Measurements from ENCODE around the gene MED16. TPM values are rescaled to one million over a fixed set of nuclear protein-coding genes. Genes with fewer than 3 reads are reported as not detected.
A peak's percentile ranks its signal among the peaks of the same experiment; 100 is the strongest.

Gene MED16
- total RNA-seq, 1 experiment from 2014 or later, result 83.1 TPM

DNA sequence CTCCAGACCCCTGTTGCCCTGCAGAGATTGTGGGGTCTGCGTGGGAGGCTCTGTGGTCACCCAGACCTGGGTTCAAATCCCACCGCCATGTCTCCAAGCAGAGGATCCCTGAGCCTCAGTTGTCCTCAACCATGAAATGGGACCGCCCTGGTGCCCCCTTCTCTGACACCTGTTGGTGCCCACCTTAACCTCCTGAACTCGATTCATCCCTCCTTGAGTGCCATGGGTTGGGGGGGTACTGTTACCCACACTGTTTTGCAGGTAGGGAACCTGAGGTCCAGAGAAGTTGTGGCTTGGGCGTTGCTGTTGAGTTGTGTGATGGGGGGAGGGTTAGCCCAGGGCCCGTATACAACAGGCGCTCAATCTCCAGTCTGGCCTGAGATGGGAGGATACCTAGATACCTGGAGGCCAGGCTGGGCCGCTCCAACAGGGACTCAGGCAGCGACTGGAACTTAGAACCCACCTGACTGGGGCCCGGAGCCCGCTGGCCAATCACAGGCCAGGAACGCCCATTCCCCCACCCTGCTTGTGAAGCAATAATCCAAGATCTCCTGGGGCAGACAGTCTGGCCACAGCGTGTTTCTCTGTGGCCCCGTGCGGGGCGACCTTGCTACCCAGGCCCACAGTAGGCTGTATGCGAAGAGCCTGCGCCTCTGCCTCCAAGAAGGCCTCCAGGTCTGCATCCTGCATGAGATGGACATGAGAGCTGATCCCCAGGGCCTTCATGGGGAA is 35.6 kb upstream of the MED16 start:
- H3K27ac Mint-ChIP-seq, result 0 out of 7 replicates have a peak overlapping the region, but pooled peaks of 1 of the 3 experiments have one; percentile 55

More for the DNA sequence above, 35.6 kb upstream of the MED16 start:
- Histone ChIP-seq H3K18ac (ENCODE audit: insufficient read length, low read depth, low read length) (no peak overlapping the region), H2BK15ac (ENCODE audit: low read depth, low read length) (no peak overlapping the region), H3K79me1 (ENCODE audit: insufficient read depth, low read depth, low read length, poor library complexity, severe bottlenecking) (no peaks in the 10 kb centered on the region), H3K23ac (ENCODE audit: insufficient read length, low read depth, low read length) (no peak overlapping the region), H4K91ac (ENCODE audit: insufficient read length, low read depth, low read length) (no peak overlapping the region), H3K14ac (ENCODE audit: insufficient read depth, low read length) (no peak overlapping the region; the same call in 1 of the 2 replicates), H3K9me3 (ENCODE audit: control insufficient read depth, low read depth, low read length) (no peaks in the 10 kb centered on the region), H3K4ac (ENCODE audit: low read depth, low read length) (no peak overlapping the region), H2AFZ (ENCODE audit: low read length) (no peak overlapping the region), H2BK20ac (ENCODE audit: low read depth, low read length, poor library complexity, severe bottlenecking) (no peak overlapping the region), H3K4me1 (ENCODE audit: insufficient read depth, low read length) (no peaks in the 10 kb centered on the region), H3K27me3 (ENCODE audit: insufficient read depth, low read length) (no peaks in the 10 kb centered on the region), H4K5ac (ENCODE audit: insufficient read length, low read depth, low read length) (no peak overlapping the region), H4K20me1 (ENCODE audit: control insufficient read depth, insufficient read depth, insufficient read length) (no peaks in the 10 kb centered on the region), H3K56ac (ENCODE audit: insufficient read length, low read depth, low read length) (no peak overlapping the region), H2BK120ac (ENCODE audit: low read depth, low read length, poor library complexity, severe bottlenecking) (no peak overlapping the region), H3K79me2 (ENCODE audit: insufficient read depth, low read length) (no peaks in the 10 kb centered on the region; the same call in 1 of the 2 replicates), H2BK5ac (ENCODE audit: insufficient read length, low read length) (no peak overlapping the region), H3K4me2 (ENCODE audit: insufficient read depth, insufficient read length, low read length) (no peak overlapping the region), H2AK5ac (ENCODE audit: insufficient read length, low read length) (no peak overlapping the region), H3K9ac (ENCODE audit: extremely low read depth, insufficient read length, low read length) (no peak overlapping the region), H3K23me2 (ENCODE audit: insufficient read length, low read depth, low read length, poor library complexity, severe bottlenecking) (peaks cover 3% of the 10 kb centered on the region), H4K8ac (replicated peaks; ENCODE audit: insufficient read length, low read depth, low read length) (no peak overlapping the region), H2BK12ac (ENCODE audit: insufficient read length, low read depth, low read length) (no peak overlapping the region), H3K27ac (ENCODE audit: insufficient read length, low read depth, low read length) (no peak overlapping the region), H3T11ph (ENCODE audit: low read length) (no peak overlapping the region)
- Mint-ChIP-seq H3K36me3 (ENCODE audit: insufficient read depth in 1 of 3, low read depth in 3 of 3) (peaks cover 7 to 35% (median 23%) of the 10 kb centered on the region in 3 experiments), H3K27me3 (ENCODE audit: low read depth) (peaks cover 4% of the 10 kb centered on the region; the same call in 1 of the 2 replicates), H3K9me3 (no peaks in the 10 kb centered on the region), H3K4me3 (no peak overlapping the region; a peak in 2 of 5 replicates), H3K4me1 (peaks cover 8 to 18% of the 10 kb centered on the region in 2 experiments; a peak in 3 of 4 replicates)
- DNase-seq, result peak; percentile 77
- no CpG with 5 or more reads among the region's 18 CpGs for WGBS (ENCODE audit: extremely low coverage, insufficient read length, low lambda C conversion rate)
- TF ChIP-seq, protein P1, sequence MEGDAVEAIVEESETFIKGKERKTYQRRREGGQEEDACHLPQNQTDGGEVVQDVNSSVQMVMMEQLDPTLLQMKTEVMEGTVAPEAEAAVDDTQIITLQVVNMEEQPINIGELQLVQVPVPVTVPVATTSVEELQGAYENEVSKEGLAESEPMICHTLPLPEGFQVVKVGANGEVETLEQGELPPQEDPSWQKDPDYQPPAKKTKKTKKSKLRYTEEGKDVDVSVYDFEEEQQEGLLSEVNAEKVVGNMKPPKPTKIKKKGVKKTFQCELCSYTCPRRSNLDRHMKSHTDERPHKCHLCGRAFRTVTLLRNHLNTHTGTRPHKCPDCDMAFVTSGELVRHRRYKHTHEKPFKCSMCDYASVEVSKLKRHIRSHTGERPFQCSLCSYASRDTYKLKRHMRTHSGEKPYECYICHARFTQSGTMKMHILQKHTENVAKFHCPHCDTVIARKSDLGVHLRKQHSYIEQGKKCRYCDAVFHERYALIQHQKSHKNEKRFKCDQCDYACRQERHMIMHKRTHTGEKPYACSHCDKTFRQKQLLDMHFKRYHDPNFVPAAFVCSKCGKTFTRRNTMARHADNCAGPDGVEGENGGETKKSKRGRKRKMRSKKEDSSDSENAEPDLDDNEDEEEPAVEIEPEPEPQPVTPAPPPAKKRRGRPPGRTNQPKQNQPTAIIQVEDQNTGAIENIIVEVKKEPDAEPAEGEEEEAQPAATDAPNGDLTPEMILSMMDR (conservative IDR thresholded peaks at IDR 0.05), result no peak

All from H9 (cell line).